NK-92 treated with Interleukin-12 subunit alpha and Interleukin-12 subunit beta, amount 100 ng/mL, for 24 hours (cell line): ENCODE results near the gene SPATA46.
A peak's percentile ranks its signal among the peaks of the same experiment; 100 is the strongest.
"Not testable (repeated sequence)": the region's sequence is repeated elsewhere in the genome, so short reads cannot be mapped to it uniquely, and the experiment has no call there.

Experiments
- DNase-seq: peaks from one replicate; lab custom pipeline; 2025; lab: John Stamatoyannopoulos, UW

The SPATA46 gene, protein sequence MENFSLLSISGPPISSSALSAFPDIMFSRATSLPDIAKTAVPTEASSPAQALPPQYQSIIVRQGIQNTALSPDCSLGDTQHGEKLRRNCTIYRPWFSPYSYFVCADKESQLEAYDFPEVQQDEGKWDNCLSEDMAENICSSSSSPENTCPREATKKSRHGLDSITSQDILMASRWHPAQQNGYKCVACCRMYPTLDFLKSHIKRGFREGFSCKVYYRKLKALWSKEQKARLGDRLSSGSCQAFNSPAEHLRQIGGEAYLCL

DNA sequence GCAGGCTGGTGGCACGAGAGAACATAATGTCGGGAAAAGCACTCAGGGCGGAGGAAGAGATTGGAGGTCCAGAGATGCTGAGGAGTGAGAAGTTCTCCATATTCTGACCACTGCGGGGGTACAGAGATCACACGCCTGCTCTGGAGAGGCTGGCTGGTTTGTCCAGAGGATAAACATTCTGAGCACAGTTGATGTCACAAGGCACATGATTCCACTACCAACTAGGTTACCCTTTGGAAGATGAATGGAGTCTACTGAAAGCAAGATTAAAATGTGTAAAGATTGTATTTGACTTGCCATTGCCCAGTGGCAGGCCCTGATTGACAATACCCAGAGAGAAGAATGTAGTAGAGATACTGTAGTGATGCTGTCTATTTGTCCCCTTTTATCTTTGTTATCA, at the start of gene SPATA46:
Gene SPATA46, minus strand, starts transcription at position 164 of the 400 bp plus-strand sequence. Its CDS starts 64 bp downstream, at position 100.
- DNase-seq = no peak

DNA sequence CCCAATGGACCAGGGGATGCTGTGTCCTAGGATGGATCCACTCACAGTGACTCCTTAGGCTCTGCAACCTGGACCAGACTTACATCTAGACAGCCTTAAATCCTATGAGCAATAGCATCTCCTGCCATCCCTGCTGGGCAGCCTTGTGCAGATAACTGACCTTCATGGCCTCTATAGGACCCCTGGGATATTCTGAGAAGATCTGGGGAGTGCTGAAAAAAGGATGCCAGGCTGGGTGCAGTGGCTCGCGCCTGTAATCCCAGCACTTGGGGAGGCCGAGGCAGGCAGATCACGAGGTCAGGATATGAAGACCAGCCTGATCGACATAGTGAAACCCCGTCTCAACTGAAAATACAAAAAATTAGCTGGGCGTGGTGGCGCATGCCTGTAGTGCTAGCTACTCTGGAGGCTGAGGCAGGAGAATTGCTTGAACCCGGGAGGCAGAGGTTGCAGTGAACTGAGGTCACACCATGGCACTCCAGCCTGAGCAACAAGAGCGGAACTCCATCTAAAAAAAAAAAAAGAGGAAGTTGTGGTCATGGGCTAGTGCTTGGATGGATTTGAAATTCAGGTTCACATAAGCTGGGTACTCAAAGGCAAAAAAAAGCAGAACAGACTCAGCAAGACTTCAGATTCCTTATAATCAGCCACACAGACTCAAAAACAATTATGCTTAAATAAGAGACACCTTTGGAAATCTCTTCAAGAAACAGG, 46.2 kb upstream of the SPATA46 start:
- no peak for DNase-seq

DNA sequence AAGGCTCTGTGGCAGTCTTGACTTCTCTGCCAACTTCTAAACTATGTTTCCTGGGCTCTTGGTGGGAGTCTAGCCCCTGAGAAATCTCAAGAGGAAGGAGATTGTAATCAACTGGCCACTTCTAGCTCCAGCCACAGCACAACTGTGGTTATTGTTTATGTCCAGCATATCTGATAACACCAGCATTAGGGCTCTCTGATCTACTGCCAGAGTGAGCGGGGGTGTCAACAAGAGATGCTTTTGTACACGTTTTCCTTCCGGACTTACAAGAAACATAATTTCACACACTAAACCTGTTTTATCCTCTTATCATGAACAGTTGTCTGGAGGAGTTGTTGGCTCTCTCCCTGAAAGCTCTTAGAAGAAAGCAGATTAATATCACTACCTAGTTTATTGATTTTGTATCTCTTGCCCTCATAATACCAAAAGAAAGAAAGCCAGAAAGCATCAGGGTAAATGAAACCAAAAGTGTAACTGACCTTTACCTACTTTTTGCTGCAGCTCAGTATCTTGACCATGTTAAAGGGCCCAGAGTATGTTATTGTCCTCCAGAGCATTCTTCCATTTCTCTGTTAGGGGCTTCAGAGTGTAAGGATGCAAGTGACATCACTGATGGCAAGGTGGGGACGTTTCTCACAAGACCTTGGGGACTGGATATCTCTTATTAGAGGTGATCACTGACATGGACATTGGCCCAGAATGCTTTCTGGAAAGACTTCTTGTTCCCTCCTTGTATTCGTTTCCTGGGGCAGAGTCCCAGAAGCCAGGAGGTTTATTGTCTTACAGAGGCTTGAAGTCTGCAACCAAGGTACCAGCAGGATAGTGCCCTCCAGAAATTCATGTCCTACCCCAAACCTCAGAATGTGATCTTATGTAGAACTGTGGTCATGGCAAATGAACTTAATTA, 44.9 kb upstream of the SPATA46 start:
- DNase-seq = no peak

GRCh38 chr1:162420120-162420519, 43.5 kb upstream of the SPATA46 start:
- DNase-seq = no peak

- not testable (repeated sequence) for DNase-seq
These were observed 42.8 kb upstream of the SPATA46 start for GRCh38 chr1:162419450-162419931.

DNA sequence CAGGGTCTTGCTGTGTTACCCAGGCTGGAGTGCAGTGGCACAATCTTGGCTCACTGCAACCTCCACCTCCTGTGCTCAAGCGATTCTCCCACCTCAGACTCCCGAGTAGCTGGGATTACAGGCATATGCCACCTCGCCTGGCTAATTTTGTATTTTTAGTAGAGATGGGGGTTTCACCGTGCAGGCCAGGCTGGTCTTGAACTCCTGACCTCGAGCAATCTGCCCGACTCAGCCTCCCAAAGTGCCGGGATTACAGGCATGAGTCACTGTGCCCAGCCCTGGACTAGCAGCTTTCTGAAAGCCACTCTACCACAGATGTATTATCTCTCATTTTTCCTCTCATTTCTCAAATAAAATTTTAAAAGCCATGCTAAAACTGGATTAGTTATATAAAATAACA, 41.9 kb upstream of the SPATA46 start:
- DNase-seq = not testable (repeated sequence)

DNA sequence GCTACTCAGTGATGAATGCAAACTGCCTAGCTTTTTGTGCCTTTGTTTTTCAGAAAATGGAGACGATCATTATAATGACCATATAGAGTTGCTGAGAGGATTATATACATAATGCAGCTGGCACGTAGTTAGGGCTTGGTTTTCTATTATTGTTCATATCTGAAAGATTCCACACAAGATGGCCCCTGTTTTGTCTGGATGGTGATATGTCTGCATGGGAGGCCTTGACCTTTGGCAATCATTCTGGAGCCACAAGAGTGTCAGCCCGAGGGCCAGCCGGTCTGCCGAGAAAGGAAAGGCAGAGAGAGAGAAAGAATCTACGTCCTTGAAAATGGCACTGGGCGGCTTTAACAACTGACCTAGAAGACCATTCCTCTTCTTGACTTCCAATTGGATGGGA, 41.0 kb upstream of the SPATA46 start:
- DNase-seq = no peak

DNA sequence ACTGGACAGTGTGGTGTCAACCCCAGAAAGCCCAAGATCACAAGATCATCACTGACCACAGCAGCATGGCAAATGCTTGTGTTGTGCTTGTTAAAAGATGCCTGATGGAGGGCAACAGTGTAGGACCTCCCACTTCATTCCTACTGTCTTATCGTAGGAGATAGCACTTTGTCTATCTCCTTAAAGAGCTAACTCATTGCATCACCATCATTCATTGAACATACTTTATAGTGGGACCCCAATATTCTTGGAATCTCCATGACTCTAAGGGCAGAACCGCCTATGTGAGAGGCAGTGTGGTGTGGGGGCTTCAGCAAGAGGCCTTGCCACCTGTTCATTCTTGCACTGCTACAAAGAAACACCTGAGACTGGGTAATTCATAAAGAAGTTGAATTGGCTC, 40.3 kb upstream of the SPATA46 start:
- no peak for DNase-seq

GRCh38 chr1:162416215-162416614, 39.6 kb upstream of the SPATA46 start:
- DNase-seq = no peak

DNA sequence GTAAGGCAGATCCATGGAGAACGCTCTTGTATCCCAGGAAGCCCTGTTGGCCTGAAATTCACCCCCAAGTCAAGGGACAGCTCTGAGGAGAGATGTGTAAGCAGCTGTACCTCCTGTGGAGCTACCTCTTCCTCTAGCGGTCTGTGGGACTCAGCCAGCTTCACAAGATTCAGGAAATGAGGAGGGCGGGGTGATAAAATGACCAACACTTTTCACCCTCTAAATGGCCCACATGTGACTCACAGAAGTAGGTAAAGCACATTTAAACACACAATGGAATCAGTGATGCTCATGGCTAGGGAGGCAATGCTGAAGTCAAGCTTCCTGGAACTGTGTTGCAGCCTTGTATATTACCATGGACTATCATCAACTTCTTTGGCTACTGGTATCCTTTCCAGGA, 35.3 kb upstream of the SPATA46 start, which contains the start of gene SH2D1B:
Gene SH2D1B, minus strand, starts transcription at position 135 of the 400 bp plus-strand sequence. Its CDS starts 120 bp downstream, at position 15.
- peak; percentile 76 for DNase-seq

GRCh38 chr1:162407539-162407938, 30.9 kb upstream of the SPATA46 start:
- DNase-seq = no peak

GRCh38 chr1:162406811-162407210, 30.2 kb upstream of the SPATA46 start:
- DNase-seq = no peak

DNA sequence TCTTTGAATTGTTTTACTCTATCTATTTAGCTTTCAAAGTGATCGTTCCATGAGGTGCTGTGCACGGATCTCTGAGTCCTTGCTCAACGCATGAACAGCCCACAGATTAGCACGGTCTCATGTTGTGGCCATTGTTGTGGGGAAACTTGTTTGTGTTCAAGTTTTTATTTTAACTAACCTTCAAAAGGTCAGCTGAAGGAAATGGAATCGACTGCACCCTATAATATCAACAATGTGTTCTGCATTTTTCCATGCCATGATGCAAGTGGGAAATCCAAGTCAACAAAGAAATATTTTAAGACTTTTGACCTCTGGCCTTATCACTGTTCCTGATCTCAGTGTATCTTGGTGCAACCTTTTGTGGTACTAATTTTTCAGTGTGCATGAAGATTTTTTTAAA, 29.1 kb upstream of the SPATA46 start:
- DNase-seq = no peak

GRCh38 chr1:162404550-162405160, 28.0 kb upstream of the SPATA46 start:
- no peak for DNase-seq

GRCh38 chr1:162400790-162401355, 24.2 kb upstream of the SPATA46 start:
- DNase-seq = no peak

GRCh38 chr1:162398999-162399580, 22.4 kb upstream of the SPATA46 start:
- no peak for DNase-seq

GRCh38 chr1:162397943-162398560, 21.4 kb upstream of the SPATA46 start:
- no peak for DNase-seq

DNA sequence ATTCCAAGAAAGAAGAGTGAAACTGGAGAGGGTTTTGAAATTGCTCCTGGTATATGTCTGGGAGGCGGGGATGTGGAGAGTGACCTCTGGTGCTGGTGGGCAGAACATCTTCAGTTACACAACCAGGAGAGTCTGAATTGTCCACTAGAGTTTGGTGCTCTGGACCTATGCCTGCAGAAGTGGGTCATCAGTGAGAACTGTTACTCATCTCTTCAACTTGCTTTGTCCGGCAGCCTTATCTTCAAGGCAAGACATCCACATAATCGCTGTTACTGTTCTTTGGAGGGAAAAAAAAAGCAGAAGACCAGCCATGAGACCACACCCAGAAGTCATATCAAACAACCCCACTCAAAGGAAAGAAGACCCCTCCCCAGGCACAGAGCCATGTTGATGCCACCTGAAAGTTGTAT, 20.4 kb upstream of the SPATA46 start:
- no peak for DNase-seq

DNA sequence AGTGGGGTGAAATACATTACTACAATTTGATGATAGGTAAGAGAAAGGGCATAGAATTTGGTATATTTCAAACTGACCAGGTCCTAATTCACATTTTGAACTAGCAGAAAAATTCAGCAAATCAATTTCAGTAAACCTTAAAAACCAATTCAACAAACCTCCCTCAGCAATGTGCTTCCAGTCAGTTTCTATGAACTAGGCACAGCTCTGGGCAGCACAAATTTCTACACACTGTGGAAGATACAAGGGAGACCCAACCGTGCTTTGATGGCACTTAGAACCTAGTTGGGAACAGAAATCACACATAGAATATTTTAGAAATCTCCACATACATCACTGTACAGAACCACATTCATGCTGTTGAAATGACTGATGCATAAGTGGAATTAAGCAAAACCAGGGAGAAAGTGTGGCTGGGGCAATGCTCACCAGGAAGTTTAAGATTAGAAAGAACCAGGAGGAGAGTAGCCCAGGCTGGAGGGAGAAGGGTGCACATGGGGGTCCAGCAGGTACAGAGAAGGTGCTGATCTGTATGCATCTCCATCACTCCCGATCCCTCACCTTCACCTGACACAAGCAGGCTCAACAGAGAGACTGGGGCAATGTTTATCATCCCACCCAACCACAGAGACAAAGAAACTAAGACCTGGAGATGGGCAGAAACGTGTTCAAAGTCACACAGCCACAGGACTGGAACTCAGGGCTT, 19.7 kb upstream of the SPATA46 start:
- no peak for DNase-seq
